Testis (tissue), 3 donors: ENCODE results near the gene PGRMC1. TPM values are rescaled to one million over a fixed set of nuclear protein-coding genes. Genes with fewer than 3 reads are reported as not detected.
"Not testable (repeated sequence)": the region's sequence is repeated elsewhere in the genome, so short reads cannot be mapped to it uniquely, and the experiment has no call there.

Experiments used
- DNase-seq: peaks from one replicate; pipeline ENCODE4 v3.0.0-alpha.2; 2019
- H3K27ac ChIP-seq, 2 donors: fragments of 200-600 bp; sonication (generic); one replicate each; pipeline ENCODE4 v1.5.1; 2019
- H3K27me3 ChIP-seq: fragments of 200-600 bp; sonication (generic); one replicate; pipeline ENCODE4 v1.5.1; 2019
- H3K36me3 ChIP-seq: fragments of 200-600 bp; sonication (generic); one replicate; pipeline ENCODE4 v1.5.1; 2017; ENCODE audit warnings: low read depth; ENCODE audit errors: missing control alignments
- H3K4me1 ChIP-seq: fragments of 200-600 bp; sonication (generic); one replicate; pipeline ENCODE4 v1.5.1; 2019
- H3K4me3 ChIP-seq, 2 donors: fragments of 200-600 bp; sonication (generic); one replicate each; pipeline ENCODE4 v1.5.1; 2017 to 2019
- H3K9me3 ChIP-seq: fragments of 200-600 bp; sonication (generic); one replicate; pipeline ENCODE4 v1.5.1; 2017
- CTCF ChIP-seq, 3 experiments: fragments of 450-650 bp in 2 of 3; fragments of 200-600 bp in 1 of 3; sonication (generic) in 1 of 3; IDR thresholded peaks; one replicate each; pipeline ENCODE4 v1.5.1; 2016 to 2019; ENCODE audit warnings: antibody characterized with exemption in 3 of 3, mild to moderate bottlenecking in 2 of 3, moderate library complexity in 1 of 3
- POLR2A ChIP-seq: fragments of 450-650 bp; IDR thresholded peaks from one replicate; pipeline ENCODE4 v1.6.1; 2017; ENCODE audit warnings: antibody characterized with exemption, mild to moderate bottlenecking, moderate library complexity
- WGBS, 2 donors: methylation state at CpG; one replicate each; pipeline ENCODE4 v1.1.5; 2018; 5-methylcytosine and 5-hydroxymethylcytosine counted together
- intact Hi-C: fragments of 100-400 bp; cut with DNase I; formaldehyde crosslinking; loops from one replicate; pipeline ENCODE4 v1.15.1; 2023; ENCODE audit warnings: low total_unique reads
- polyA plus RNA-seq: library from polyadenylated mRNA; stranded (reverse); fragments of 350-450 nt; fragmentation: Illumina TruSeq; extraction: RNeasy Lipid Tissue Mini Kit (QIAGEN cat#74804); gene quantifications from one replicate; pipeline ENCODE4 v1.2.3, GENCODE V29; 2014; ENCODE audit warnings: low read depth, low replicate concordance; ENCODE audit not compliant: insufficient read depth
- total RNA-seq, 2 donors: library from RNA; depleted of rRNA; stranded (reverse); fragments of >200 nt; gene quantifications; one replicate each; pipeline ENCODE4 v1.2.3, GENCODE V29; 2016

PGRMC1 gene
- total and polyA plus RNA-seq, 3 donors from 2014 or later: 53.5 to 99.9 (median 74.8) TPM

- H3K27ac ChIP-seq: no peak overlapping the region
- WGBS, 2 donors: 84 to 96% methylated on average over 4 of the region's 4 CpGs
- H3K4me1 ChIP-seq: no peaks in the 10 kb centered on the region
- H3K4me3 ChIP-seq: no peak overlapping the region
- no peaks in the 10 kb centered on the region for H3K9me3 ChIP-seq
- TF ChIP-seq POLR2A (no peak), CTCF (IDR thresholded peaks at IDR 0.05) (no peak)
- intact Hi-C loops: no loop called here
- no peaks in the 10 kb centered on the region for H3K36me3 ChIP-seq
- DNase-seq: no peak
- no peaks in the 10 kb centered on the region for H3K27me3 ChIP-seq
Observed at GRCh38 chrX:119251386-119251785, 15.3 kb downstream of the PGRMC1 start.

GRCh38 chrX:119252716-119253115 is 16.6 kb downstream of the PGRMC1 start:
- 65 to 77% methylated on average over 2 of the region's 2 CpGs for WGBS, 2 donors
- no peak for DNase-seq
- H3K36me3 ChIP-seq: no peaks in the 10 kb centered on the region
- no peaks in the 10 kb centered on the region for H3K4me1 ChIP-seq
- TF ChIP-seq CTCF (IDR thresholded peaks at IDR 0.05) (no peak), POLR2A (no peak)
- no peaks in the 10 kb centered on the region for H3K9me3 ChIP-seq
- no peak overlapping the region for H3K4me3 ChIP-seq
- H3K27me3 ChIP-seq: no peaks in the 10 kb centered on the region
- no peak overlapping the region for H3K27ac ChIP-seq
- intact Hi-C loops: no loop called here

GRCh38 chrX:119266364-119266995 is 30.4 kb downstream of the PGRMC1 start:
- Histone ChIP-seq H3K9me3 (no peaks in the 10 kb centered on the region), H3K36me3 (no peaks in the 10 kb centered on the region), H3K4me3 (no peak overlapping the region), H3K27ac (no peak overlapping the region), H3K4me1 (no peaks in the 10 kb centered on the region), H3K27me3 (no peaks in the 10 kb centered on the region)
- DNase-seq: peak; percentile 21
- no peak for TF ChIP-seq POLR2A
- TF ChIP-seq CTCF (IDR thresholded peaks at IDR 0.05): peak in 2 of 3 experiments; percentile 39 to 47
- 41 to 60% methylated on average over 4 to 5 of the region's 5 CpGs for WGBS, 2 donors
- intact Hi-C loops: no loop called here

- H3K36me3 ChIP-seq, DNase-seq, H3K27ac ChIP-seq, H3K4me3 ChIP-seq, H3K27me3 ChIP-seq, H3K9me3 ChIP-seq, intact Hi-C loops, H3K4me1 ChIP-seq: not testable (repeated sequence)
- 90 to 93% methylated on average over 3 of the region's 3 CpGs for WGBS, 2 donors
Observed at GRCh38 chrX:119267115-119267514, 31.0 kb downstream of the PGRMC1 start.

- intact Hi-C loops: no loop called here
- Histone ChIP-seq H3K9me3 (no peaks in the 10 kb centered on the region), H3K4me1 (no peaks in the 10 kb centered on the region), H3K27me3 (no peaks in the 10 kb centered on the region), H3K27ac (no peak overlapping the region), H3K36me3 (no peaks in the 10 kb centered on the region), H3K4me3 (peak overlapping the region; percentile 29 to 34)
- WGBS, 2 donors: 27% methylated on average over 16 of the region's 42 CpGs; no CpG with 5 or more reads in 1 of the 2 donors
- no peak for TF ChIP-seq POLR2A
- no peak for TF ChIP-seq CTCF (IDR thresholded peaks at IDR 0.05)
- DNase-seq: no peak
Observed at GRCh38 chrX:119272882-119273419, 36.9 kb downstream of the PGRMC1 start.
